ENCODE data around the gene LRFN5.

LRFN5 gene

DNA sequence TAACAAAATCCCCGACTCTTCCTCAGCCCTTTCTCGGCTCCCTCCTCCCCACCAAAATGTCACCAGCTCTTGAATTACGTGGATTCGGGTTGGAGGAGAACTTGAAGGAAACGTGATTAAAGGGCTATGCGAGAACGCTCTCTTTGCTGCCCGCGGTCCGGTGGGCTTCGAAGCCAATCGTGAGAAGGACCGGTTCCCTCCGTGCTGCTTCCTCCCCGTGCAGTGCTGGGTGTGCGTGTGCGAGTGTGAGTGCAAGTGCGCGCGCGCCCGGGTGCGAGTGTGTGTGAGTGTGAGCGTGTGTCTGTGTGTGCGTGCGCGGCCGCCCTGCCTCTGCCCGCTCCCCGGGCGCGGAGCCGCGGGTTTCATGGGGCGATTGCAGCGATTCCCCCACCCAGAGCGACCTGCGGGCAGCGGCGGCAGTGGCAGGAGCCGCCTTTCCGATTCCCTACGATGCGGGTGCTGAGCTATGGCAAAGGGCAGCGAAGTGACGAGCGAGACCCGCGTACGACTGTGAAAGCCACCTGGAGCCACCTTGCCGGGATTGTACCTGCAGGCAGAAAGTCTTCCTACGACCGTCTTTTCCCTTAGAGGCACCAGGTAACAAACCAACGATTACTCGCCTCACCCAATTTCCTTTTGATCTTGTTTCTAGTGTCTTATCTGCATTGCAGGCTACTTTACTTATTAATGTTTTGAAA is 1.4 kb downstream of the LRFN5 start:
- H3K4me3 ChIP-seq (ENCODE audit: low read depth, low read length): no peak overlapping the region
- TF ChIP-seq POLR2A (IDR thresholded peaks at IDR 0.05; ENCODE audit: extremely low read depth, insufficient read length): no peak
- TF ChIP-seq, protein P1, sequence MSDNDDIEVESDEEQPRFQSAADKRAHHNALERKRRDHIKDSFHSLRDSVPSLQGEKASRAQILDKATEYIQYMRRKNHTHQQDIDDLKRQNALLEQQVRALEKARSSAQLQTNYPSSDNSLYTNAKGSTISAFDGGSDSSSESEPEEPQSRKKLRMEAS (IDR thresholded peaks at IDR 0.05; ENCODE audit: low read depth, low read length): no peak
- TF ChIP-seq, protein P2, sequence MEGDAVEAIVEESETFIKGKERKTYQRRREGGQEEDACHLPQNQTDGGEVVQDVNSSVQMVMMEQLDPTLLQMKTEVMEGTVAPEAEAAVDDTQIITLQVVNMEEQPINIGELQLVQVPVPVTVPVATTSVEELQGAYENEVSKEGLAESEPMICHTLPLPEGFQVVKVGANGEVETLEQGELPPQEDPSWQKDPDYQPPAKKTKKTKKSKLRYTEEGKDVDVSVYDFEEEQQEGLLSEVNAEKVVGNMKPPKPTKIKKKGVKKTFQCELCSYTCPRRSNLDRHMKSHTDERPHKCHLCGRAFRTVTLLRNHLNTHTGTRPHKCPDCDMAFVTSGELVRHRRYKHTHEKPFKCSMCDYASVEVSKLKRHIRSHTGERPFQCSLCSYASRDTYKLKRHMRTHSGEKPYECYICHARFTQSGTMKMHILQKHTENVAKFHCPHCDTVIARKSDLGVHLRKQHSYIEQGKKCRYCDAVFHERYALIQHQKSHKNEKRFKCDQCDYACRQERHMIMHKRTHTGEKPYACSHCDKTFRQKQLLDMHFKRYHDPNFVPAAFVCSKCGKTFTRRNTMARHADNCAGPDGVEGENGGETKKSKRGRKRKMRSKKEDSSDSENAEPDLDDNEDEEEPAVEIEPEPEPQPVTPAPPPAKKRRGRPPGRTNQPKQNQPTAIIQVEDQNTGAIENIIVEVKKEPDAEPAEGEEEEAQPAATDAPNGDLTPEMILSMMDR (IDR thresholded peaks at IDR 0.05; ENCODE audit: low read depth, low read length): no peak
- TF ChIP-seq MYC (IDR thresholded peaks at IDR 0.05; ENCODE audit: low read depth, low read length): no peak
- no peak for DNase-seq (ENCODE audit: low read depth)

DNA sequence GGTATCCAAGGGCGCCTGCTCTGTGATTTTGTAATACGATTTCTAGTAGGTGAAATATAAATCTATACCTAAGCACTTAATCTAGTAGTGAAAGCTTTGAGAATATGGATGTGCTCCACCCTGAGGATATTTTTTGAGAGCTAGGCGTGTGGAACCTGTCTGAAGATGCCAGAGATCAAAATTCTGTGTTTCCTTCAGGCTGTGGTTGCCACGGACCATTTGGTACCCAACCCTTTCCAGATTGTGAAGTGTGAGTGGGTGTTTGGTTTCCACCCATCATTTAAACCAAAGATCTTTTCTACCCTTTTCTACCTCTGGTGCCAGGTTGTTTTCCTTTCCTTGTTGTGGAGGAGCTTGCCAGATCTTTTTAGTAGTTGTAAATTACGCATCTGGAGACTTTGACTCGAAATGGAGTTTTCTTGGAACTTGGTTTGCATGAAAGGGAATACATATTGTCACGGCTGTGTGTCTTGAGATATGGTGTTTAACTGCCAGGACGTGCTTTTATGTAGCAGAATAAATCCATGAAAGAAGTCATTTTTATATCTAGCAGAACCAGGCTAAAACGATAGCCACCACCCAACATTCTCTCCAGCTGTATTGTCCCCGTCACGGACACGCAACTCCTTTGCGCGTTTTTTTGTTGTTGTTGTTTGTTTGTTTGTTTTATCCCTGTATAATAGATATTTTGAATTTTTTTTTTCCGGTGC is 2.2 kb downstream of the LRFN5 start:
- TF ChIP-seq, protein P1 (IDR thresholded peaks at IDR 0.05; ENCODE audit: low read depth, low read length): no peak
- no peak for TF ChIP-seq POLR2A (IDR thresholded peaks at IDR 0.05; ENCODE audit: extremely low read depth, insufficient read length)
- TF ChIP-seq, protein P2 (IDR thresholded peaks at IDR 0.05; ENCODE audit: low read depth, low read length): no peak
- no peak for TF ChIP-seq MYC (IDR thresholded peaks at IDR 0.05; ENCODE audit: low read depth, low read length)
- DNase-seq (ENCODE audit: low read depth): no peak
- no peak overlapping the region for H3K4me3 ChIP-seq (ENCODE audit: low read depth, low read length)

DNA sequence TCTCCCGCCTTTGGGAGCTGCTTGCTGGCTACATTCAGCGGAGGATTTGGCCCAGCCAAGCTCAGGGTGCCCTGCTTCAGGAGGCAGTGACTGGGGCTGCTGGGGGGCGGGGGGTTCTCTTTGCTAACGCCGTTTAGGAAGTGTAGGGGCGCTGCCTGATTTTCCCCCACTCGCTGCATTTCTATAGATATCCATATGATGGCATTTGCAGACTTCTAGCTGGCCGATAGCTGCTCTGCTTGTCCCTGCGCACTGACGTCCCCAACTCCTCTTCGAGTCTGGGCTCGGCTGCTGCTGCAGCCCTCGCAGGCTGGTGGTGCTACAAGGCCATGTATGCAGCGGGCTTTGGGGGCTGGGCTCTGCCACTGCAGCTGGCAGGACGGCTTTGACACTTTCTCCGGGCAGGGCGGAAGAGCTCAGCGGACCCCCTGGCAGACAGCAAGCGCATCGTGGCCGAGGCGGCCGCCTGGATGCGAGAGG is 3.1 kb downstream of the LRFN5 start:
- no peak for TF ChIP-seq MYC (IDR thresholded peaks at IDR 0.05; ENCODE audit: low read depth, low read length)
- TF ChIP-seq, protein P1 (IDR thresholded peaks at IDR 0.05; ENCODE audit: low read depth, low read length): no peak
- TF ChIP-seq, protein P2 (IDR thresholded peaks at IDR 0.05; ENCODE audit: low read depth, low read length): no peak
- no peak for TF ChIP-seq POLR2A (IDR thresholded peaks at IDR 0.05; ENCODE audit: extremely low read depth, insufficient read length)
- DNase-seq (ENCODE audit: low read depth): no peak
- no peak overlapping the region for H3K4me3 ChIP-seq (ENCODE audit: low read depth, low read length)

DNA sequence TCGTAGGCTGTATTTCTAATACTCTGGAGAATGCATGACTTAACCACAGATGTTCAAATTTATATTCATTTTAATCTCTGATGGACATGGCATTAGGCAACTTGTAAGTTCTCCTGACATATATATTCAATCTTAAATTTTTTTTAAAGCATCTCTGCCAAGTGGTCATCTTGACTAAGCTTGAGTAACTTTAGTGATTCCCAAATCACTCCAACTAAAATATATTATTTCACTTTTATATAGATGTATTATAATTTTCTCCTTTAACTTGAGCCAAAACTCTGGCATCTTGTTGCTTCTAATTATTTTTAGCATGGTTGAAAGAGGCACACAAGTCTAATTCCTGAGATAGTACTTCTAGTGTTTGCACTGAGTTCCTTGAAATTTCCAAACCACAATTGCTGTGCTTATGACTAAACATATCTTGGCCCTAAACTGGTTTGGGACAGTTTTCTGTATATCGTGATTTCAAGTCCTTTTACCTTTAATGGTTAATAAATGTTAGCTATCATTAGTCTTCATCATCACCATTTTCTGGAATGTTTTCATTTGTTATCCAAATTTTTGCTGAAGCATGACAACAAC is 8.4 kb downstream of the LRFN5 start:
- no peak overlapping the region for H3K4me3 ChIP-seq (ENCODE audit: low read depth, low read length)
- no peak for DNase-seq (ENCODE audit: low read depth)
- TF ChIP-seq POLR2A (IDR thresholded peaks at IDR 0.05; ENCODE audit: extremely low read depth, insufficient read length): no peak
- TF ChIP-seq, protein P1 (IDR thresholded peaks at IDR 0.05; ENCODE audit: low read depth, low read length): no peak
- TF ChIP-seq, protein P2 (IDR thresholded peaks at IDR 0.05; ENCODE audit: low read depth, low read length): no peak
- TF ChIP-seq MYC (IDR thresholded peaks at IDR 0.05; ENCODE audit: low read depth, low read length): no peak

DNA sequence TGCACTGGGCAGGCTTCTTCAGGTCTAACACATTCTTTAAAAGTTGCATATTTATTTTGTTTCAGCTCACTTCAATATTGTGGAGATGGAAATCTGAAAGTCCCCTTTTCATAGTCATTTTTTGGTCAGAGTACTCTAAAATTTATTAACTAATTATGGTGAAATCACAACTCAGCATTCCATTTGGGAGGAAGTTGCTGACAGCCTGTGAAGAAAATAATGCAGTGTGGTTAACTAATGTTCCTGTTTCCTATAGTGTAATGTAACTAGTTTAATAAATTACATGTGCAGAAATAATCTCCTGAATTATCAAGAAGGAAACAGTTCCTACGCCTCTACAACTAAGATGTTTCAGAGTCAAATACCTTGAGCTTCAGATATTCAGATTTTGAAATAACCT is 17.1 kb downstream of the LRFN5 start:
- TF ChIP-seq, protein P1 (IDR thresholded peaks at IDR 0.05; ENCODE audit: low read depth, low read length): no peak
- TF ChIP-seq, protein P2 (IDR thresholded peaks at IDR 0.05; ENCODE audit: low read depth, low read length): no peak
- TF ChIP-seq MYC (IDR thresholded peaks at IDR 0.05; ENCODE audit: low read depth, low read length) (no peak), POLR2A (IDR thresholded peaks at IDR 0.05; ENCODE audit: extremely low read depth, insufficient read length) (no peak)
- no peak overlapping the region for H3K4me3 ChIP-seq (ENCODE audit: low read depth, low read length)
- no peak for DNase-seq (ENCODE audit: low read depth)
